IMR-90 (cell line): ENCODE data around the gene GTF2F2. TPM values are rescaled to one million over a fixed set of nuclear protein-coding genes. Genes with fewer than 3 reads are reported as not detected.

Experiments used
- ATAC-seq: fragments of 200-7000 bp; cut with Tn5 transposase; 2 replicates; pipeline ENCODE4 v1.9.1; 2020; ENCODE audit warnings: low read depth, mild to moderate bottlenecking, moderate library complexity
- BruUV-seq: library from RNA; stranded (reverse); fragments of 400-500 nt; replicated peaks from 2 replicates; lab custom pipeline; 2021; lab: Mats Ljungman, UMichigan
- CTCF ChIA-PET: fragments of 300-600 bp; formaldehyde crosslinking; extraction: SDS; loops from one replicate; lab custom pipeline; 2021; ENCODE audit warnings: antibody characterized with exemption; lab: Yijun Ruan, JAX
- POLR2A ChIA-PET: fragments of 300-600 bp; sonication (Branson Sonifier 250); formaldehyde crosslinking; loops from one replicate; lab custom pipeline; 2022; ENCODE audit warnings: antibody characterized with exemption; ENCODE audit not compliant: unreplicated experiment; lab: Charles Lee
- DNase-seq: peaks from one replicate; pipeline ENCODE4 v3.0.0; 2013
- H2AFZ ChIP-seq: replicated peaks from 2 replicates; pipeline ENCODE3; 2013; ENCODE audit warnings: low read length, mild to moderate bottlenecking; ENCODE audit not compliant: poor library complexity
- H2AK5ac ChIP-seq: 2 replicates; pipeline ENCODE4 v1.6.1; 2013; ENCODE audit warnings: low read depth, low read length, inconsistent platforms
- H2AK9ac ChIP-seq: replicated peaks from 2 replicates; pipeline ENCODE3; 2013; ENCODE audit warnings: mild to moderate bottlenecking, low read depth, low read length, moderate library complexity; ENCODE audit not compliant: poor library complexity
- H2BK120ac ChIP-seq: 2 replicates; pipeline ENCODE4 v1.6.1; 2013; ENCODE audit warnings: low read depth, low read length, inconsistent platforms
- H2BK15ac ChIP-seq: 3 replicates; pipeline ENCODE4 v1.6.1; 2013; ENCODE audit warnings: low read depth, low read length, inconsistent platforms
- H2BK20ac ChIP-seq: 2 replicates; pipeline ENCODE4 v1.6.1; 2013; ENCODE audit warnings: low read depth, mild to moderate bottlenecking, inconsistent platforms, low read length, moderate library complexity
- H2BK5ac ChIP-seq: 2 replicates; pipeline ENCODE4 v1.6.1; 2013; ENCODE audit warnings: mild to moderate bottlenecking, low read depth, low read length, inconsistent platforms; ENCODE audit not compliant: poor library complexity, severe bottlenecking
- H3K14ac ChIP-seq: replicated peaks from 2 replicates; pipeline ENCODE4 v1.6.1; 2013; ENCODE audit warnings: low read depth, low read length, inconsistent platforms
- H3K18ac ChIP-seq: 2 replicates; pipeline ENCODE4 v1.6.1; 2013; ENCODE audit warnings: low read depth, low read length, control low read depth
- H3K23ac ChIP-seq: 2 replicates; pipeline ENCODE4 v1.6.1; 2013; ENCODE audit warnings: low read depth, low read length, inconsistent platforms
- H3K27ac ChIP-seq: 2 replicates; pipeline ENCODE4 v1.5.1; 2013; ENCODE audit warnings: mild to moderate bottlenecking, control low read depth, low read length; ENCODE audit not compliant: insufficient read depth
- H3K27me3 ChIP-seq: 2 replicates; pipeline ENCODE4 v1.6.1; 2013; ENCODE audit warnings: low read length; ENCODE audit not compliant: control insufficient read depth, insufficient read depth
- H3K36me3 ChIP-seq: 2 replicates; pipeline ENCODE4 v1.6.1; 2013; ENCODE audit warnings: low read length, mixed read lengths; ENCODE audit not compliant: control insufficient read depth, insufficient read depth
- H3K4ac ChIP-seq: 2 replicates; pipeline ENCODE4 v1.6.1; 2013; ENCODE audit warnings: low read depth, low read length, inconsistent platforms
- H3K4me1 ChIP-seq: 2 replicates; pipeline ENCODE4 v1.6.1; 2013; ENCODE audit warnings: low read length, mixed read lengths; ENCODE audit not compliant: control insufficient read depth, insufficient read depth
- H3K4me2 ChIP-seq: 2 replicates; pipeline ENCODE4 v1.6.1; 2013; ENCODE audit warnings: low read depth, mild to moderate bottlenecking, control low read depth, low read length, moderate library complexity
- H3K4me3 ChIP-seq: 2 replicates; pipeline ENCODE4 v1.5.1; 2013; ENCODE audit warnings: low read depth, mild to moderate bottlenecking, control low read depth, low read length, moderate library complexity; ENCODE audit not compliant: insufficient read depth
- H3K56ac ChIP-seq: 2 replicates; pipeline ENCODE4 v1.6.1; 2013; ENCODE audit warnings: low read length, inconsistent platforms; ENCODE audit not compliant: insufficient read depth; ENCODE audit errors: extremely low read depth
- H3K79me1 ChIP-seq, 2 experiments: 2 replicates each; pipeline ENCODE4 v1.6.1; 2013; ENCODE audit warnings: low read length in 2 of 2, inconsistent platforms in 1 of 2, low read depth in 1 of 2
- H3K9ac ChIP-seq: 2 replicates; pipeline ENCODE4 v1.6.1; 2013; ENCODE audit warnings: low read depth, low read length, control low read depth
- H3K9me1 ChIP-seq: 2 replicates; pipeline ENCODE4 v1.6.1; 2013; ENCODE audit warnings: low read length, inconsistent platforms; ENCODE audit not compliant: insufficient read depth
- H3K9me3 ChIP-seq: 2 replicates; pipeline ENCODE4 v1.6.1; 2013; ENCODE audit warnings: low read length; ENCODE audit not compliant: control insufficient read depth, insufficient read depth
- H4K20me1 ChIP-seq: 2 replicates; pipeline ENCODE4 v1.6.1; 2013; ENCODE audit warnings: low read length, inconsistent platforms; ENCODE audit not compliant: insufficient read depth
- H4K5ac ChIP-seq: 2 replicates; pipeline ENCODE4 v1.6.1; 2013; ENCODE audit warnings: mild to moderate bottlenecking, low read depth, low read length, control low read depth
- H4K8ac ChIP-seq, 2 experiments: 2 replicates each; pipeline ENCODE4 v1.6.1; 2013; ENCODE audit warnings: low read depth in 2 of 2, low read length in 2 of 2, control low read depth in 1 of 2, inconsistent platforms in 1 of 2
- H4K91ac ChIP-seq: 2 replicates; pipeline ENCODE4 v1.6.1; 2013; ENCODE audit warnings: low read depth, low read length, inconsistent platforms; ENCODE audit not compliant: insufficient read depth
- CEBPB ChIP-seq: IDR thresholded peaks from 2 replicates; pipeline ENCODE4 v1.6.1; 2012; ENCODE audit warnings: low read depth, low read length, improper control_type of control experiment
- CTCF ChIP-seq: conservative IDR thresholded peaks from 2 replicates; pipeline ENCODE4 v1.5.1; 2012; ENCODE audit warnings: mild to moderate bottlenecking, low read depth, low read length, improper control_type of control experiment
- MAZ ChIP-seq: IDR thresholded peaks from 2 replicates; pipeline ENCODE4 v1.6.1; 2012; ENCODE audit warnings: low read depth, mild to moderate bottlenecking, low read length, improper control_type of control experiment, moderate library complexity, borderline replicate concordance
- MXI1 ChIP-seq: IDR thresholded peaks from 2 replicates; pipeline ENCODE4 v1.6.1; 2012; ENCODE audit warnings: low read depth, mild to moderate bottlenecking, low read length, moderate library complexity, borderline replicate concordance
- RAD21 ChIP-seq: IDR thresholded peaks from 2 replicates; pipeline ENCODE4 v1.6.1; 2012; ENCODE audit warnings: low read length, improper control_type of control experiment
- SMC3 ChIP-seq: fragments of 150-350 bp; IDR thresholded peaks from 2 replicates; pipeline ENCODE4 v1.6.1; 2016; ENCODE audit warnings: low read depth, mild to moderate bottlenecking, antibody characterized with exemption, low read length, moderate library complexity
- WGBS, 2 experiments: methylation state at CpG; one replicate each; pipeline versions ENCODE4 v1.1.5 to v1.1.7; 2013; ENCODE audit warnings: missing lambda C conversion rate in 2 of 2; ENCODE audit not compliant: insufficient read length in 1 of 2; ENCODE audit errors: extremely low coverage in 2 of 2; 5-methylcytosine and 5-hydroxymethylcytosine counted together
- dilution Hi-C: fragments of 300-500 bp; cut with HindIII; formaldehyde crosslinking; loops from one replicate; pipeline ENCODE4 v1.14.3; 2018; ENCODE audit warnings: low sequenced_read_pairs; ENCODE audit not compliant: unreplicated experiment
- in situ Hi-C: fragments of 300-500 bp; cut with MboI; formaldehyde crosslinking; loops from 3 replicates; pipeline ENCODE4 v1.14.3; 2019; ENCODE audit warnings: low sequenced_read_pairs, inconsistent platforms, mixed read lengths
- intact Hi-C: fragments of 100-400 bp; cut with micrococcal nuclease; formaldehyde crosslinking; loops from 2 replicates; pipeline ENCODE4 v1.10.0; 2022
- polyA plus RNA-seq, 3 experiments: library from polyadenylated mRNA; depleted of rRNA; stranded (reverse); fragments of >200 nt; gene quantifications; 2 replicates each; pipeline ENCODE4 v1.2.3, GENCODE V29; 2012; ENCODE audit warnings: low replicate concordance in 1 of 3
- total RNA-seq: library from RNA; depleted of rRNA; stranded (reverse); fragments of >200 nt; gene quantifications from 2 replicates; pipeline ENCODE4 v1.2.3, GENCODE V29; 2012
- TF ChIP-seq, protein P1 (sequence below): fragments of 150-350 bp; IDR thresholded peaks from 2 replicates; pipeline ENCODE4 v1.6.1; 2017; ENCODE audit warnings: mild to moderate bottlenecking, antibody characterized with exemption, low read length, low read depth

GTF2F2 gene
- total and polyA plus RNA-seq, 2 of the 4 experiments (the other 2 are of a cell fraction), result 16.5 to 21.0 TPM

- Histone ChIP-seq H3K36me3 (peaks cover 2% of the 10 kb centered on the region; the same call in 1 of the 2 replicates), H3K9ac (no peak overlapping the region; the same call in 1 of the 2 replicates), H2BK120ac (peak overlapping the region; percentile 49; the same call in 1 of the 2 replicates), H2BK20ac (peak overlapping the region; percentile 31; the same call in 1 of the 2 replicates), H3K9me1 (peaks cover 13% of the 10 kb centered on the region), H4K20me1 (no peaks in the 10 kb centered on the region), H3K23ac (no peak overlapping the region), H3K4me3 (no peak overlapping the region), H3K4me2 (no peak overlapping the region), H3K4me1 (peaks cover 9% of the 10 kb centered on the region), H3K14ac (peak overlapping the region; percentile 36; the same call in 1 of the 2 replicates), H2AK5ac (0 out of 2 replicates have a peak overlapping the region, but pooled peaks have one; percentile 33), H2BK5ac (no peak overlapping the region), H3K79me1 (peaks cover 19 to 50% of the 10 kb centered on the region in 2 experiments), H2AFZ (no peak overlapping the region), H4K5ac (peak overlapping the region; percentile 8; the same call in 1 of the 2 replicates), H3K27ac (peak overlapping the region; percentile 23; the same call in 1 of the 2 replicates), H2BK15ac (no peak overlapping the region), H3K4ac (peak overlapping the region; percentile 33; the same call in 1 of the 2 replicates), H3K56ac (no peak overlapping the region), H3K9me3 (no peaks in the 10 kb centered on the region), H3K18ac (peak overlapping the region; percentile 24; the same call in 1 of the 2 replicates), H4K91ac (0 out of 2 replicates have a peak overlapping the region, but pooled peaks have one; percentile 18), H2AK9ac (no peak overlapping the region), H3K27me3 (no peaks in the 10 kb centered on the region), H4K8ac (peak overlapping the region in 1 of 2 experiments; percentile 58; a peak in 1 of 4 replicates)
- POLR2A ChIA-PET, result no interaction called here
- CTCF ChIA-PET, result no interaction called here
- TF ChIP-seq RAD21 (no peak), CTCF (no peak), SMC3 (no peak), MAZ (no peak), CEBPB (peak; percentile 64), MXI1 (no peak)
- TF ChIP-seq, protein P1, sequence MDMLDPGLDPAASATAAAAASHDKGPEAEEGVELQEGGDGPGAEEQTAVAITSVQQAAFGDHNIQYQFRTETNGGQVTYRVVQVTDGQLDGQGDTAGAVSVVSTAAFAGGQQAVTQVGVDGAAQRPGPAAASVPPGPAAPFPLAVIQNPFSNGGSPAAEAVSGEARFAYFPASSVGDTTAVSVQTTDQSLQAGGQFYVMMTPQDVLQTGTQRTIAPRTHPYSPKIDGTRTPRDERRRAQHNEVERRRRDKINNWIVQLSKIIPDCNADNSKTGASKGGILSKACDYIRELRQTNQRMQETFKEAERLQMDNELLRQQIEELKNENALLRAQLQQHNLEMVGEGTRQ, result no peak
- BruUV-seq, result no TSS peak
- ATAC-seq (peak; percentile 32; the same call in 1 of the 2 replicates), DNase-seq (no peak)
- in situ Hi-C loops (no loop called here), intact Hi-C loops (no loop called here), dilution Hi-C loops (no loop called here)
- WGBS, 2 experiments, result 100% methylated on average over 3 of the region's 12 CpGs; no CpG with 5 or more reads in 1 of the 2 experiments
Observed at GRCh38 chr13:45167611-45168554, 47.6 kb downstream of the GTF2F2 start.
